ENCODE data around the gene ANXA3. TPM values are rescaled to one million over a fixed set of nuclear protein-coding genes. Genes with fewer than 3 reads are reported as not detected.

Gene ANXA3
- total and polyA plus RNA-seq, 8 donors = 26.1 to 235 (median 151) TPM

GRCh38 chr4:78510681-78511080, 40.9 kb upstream of the ANXA3 start:
- WGBS, 5 donors = 25 to 67% (median 42%) methylated on average over 1 of the region's 1 CpG
- no peaks in the 10 kb centered on the region for H3K9me3 ChIP-seq
- DNase-seq = no peak
- no peak overlapping the region for H3K4me3 ChIP-seq
- intact Hi-C loops (cut with DNase I; ENCODE audit: low total_unique reads) = no loop called here
- no peak for TF ChIP-seq POLR2A (IDR thresholded peaks at IDR 0.05)
- no peak for TF ChIP-seq EP300 (IDR thresholded peaks at IDR 0.05)
- no peak for TF ChIP-seq CTCF (IDR thresholded peaks at IDR 0.05)
- no peak for TF ChIP-seq POLR2AphosphoS5 (IDR thresholded peaks at IDR 0.05)
- H3K27me3 ChIP-seq = no peaks in the 10 kb centered on the region
- peaks cover 0 to 14% (median 3%) of the 10 kb centered on the region in 4 donors for H3K4me1 ChIP-seq
- H3K36me3 ChIP-seq = no peaks in the 10 kb centered on the region
- no peak overlapping the region for H3K27ac ChIP-seq

GRCh38 chr4:78512357-78512920, 39.1 kb upstream of the ANXA3 start:
- no peak overlapping the region for H3K4me3 ChIP-seq
- H3K4me1 ChIP-seq = peaks cover 0 to 14% (median 3%) of the 10 kb centered on the region in 4 donors
- peak; percentile 74 to 83 for DNase-seq
- intact Hi-C loops (cut with DNase I; ENCODE audit: low total_unique reads) = no loop called here
- peak overlapping the region in 4 of 5 donors; percentile 24 to 51 (median 40) for H3K27ac ChIP-seq
- 19 to 46% (median 36%) methylated on average over 3 of the region's 3 CpGs for WGBS, 5 donors
- TF ChIP-seq POLR2AphosphoS5 (IDR thresholded peaks at IDR 0.05) (peak in 2 of 3 donors; percentile 63 to 76), EP300 (IDR thresholded peaks at IDR 0.05) (no peak)
- no peaks in the 10 kb centered on the region for H3K9me3 ChIP-seq
- no peaks in the 10 kb centered on the region for H3K36me3 ChIP-seq
- H3K27me3 ChIP-seq = no peaks in the 10 kb centered on the region

GRCh38 chr4:78513411-78513975, 38.1 kb upstream of the ANXA3 start:
- no peak for DNase-seq
- Histone ChIP-seq H3K36me3 (no peaks in the 10 kb centered on the region), H3K4me3 (no peak overlapping the region), H3K27me3 (no peaks in the 10 kb centered on the region), H3K4me1 (peaks cover 0 to 14% (median 3%) of the 10 kb centered on the region in 4 donors), H3K27ac (peak overlapping the region in 2 of 5 donors; percentile 20 to 31), H3K9me3 (no peaks in the 10 kb centered on the region)
- TF ChIP-seq POLR2A (IDR thresholded peaks at IDR 0.05) (no peak), CTCF (IDR thresholded peaks at IDR 0.05) (no peak), POLR2AphosphoS5 (IDR thresholded peaks at IDR 0.05) (no peak), EP300 (IDR thresholded peaks at IDR 0.05) (no peak)
- intact Hi-C loops (cut with DNase I; ENCODE audit: low total_unique reads) = no loop called here
- 50 to 76% (median 64%) methylated on average over 3 of the region's 3 CpGs for WGBS, 5 donors

- Histone ChIP-seq H3K4me3 (no peak overlapping the region), H3K27ac (no peak overlapping the region), H3K36me3 (no peaks in the 10 kb centered on the region), H3K4me1 (peaks cover 0 to 18% (median 3%) of the 10 kb centered on the region in 4 donors), H3K9me3 (no peaks in the 10 kb centered on the region), H3K27me3 (no peaks in the 10 kb centered on the region)
- peak in 1 of 2 donors; percentile 69 for DNase-seq
- WGBS, 5 donors = 9 to 22% (median 15%) methylated on average over 3 of the region's 3 CpGs
- intact Hi-C loops (cut with DNase I; ENCODE audit: low total_unique reads) = no loop called here
- peak in 5 of 7 experiments; percentile 20 to 58 (median 42) for TF ChIP-seq CTCF (IDR thresholded peaks at IDR 0.05)
- no peak for TF ChIP-seq POLR2AphosphoS5 (IDR thresholded peaks at IDR 0.05)
- TF ChIP-seq EP300 (IDR thresholded peaks at IDR 0.05) = no peak
Observed at GRCh38 chr4:78517050-78517652, 34.4 kb upstream of the ANXA3 start.

Data from stomach (tissue), 9 donors.